Epithelial cell of proximal tubule (primary cell): Measurements from ENCODE around the gene ELF2. TPM values are rescaled to one million over a fixed set of nuclear protein-coding genes. Genes with fewer than 3 reads are reported as not detected.

ENCODE experiments used
- DNase-seq: peaks from one replicate; pipeline ENCODE4 v3.0.0-alpha.2; 2011; ENCODE audit warnings: low read depth
- H3K4me3 ChIP-seq: 2 replicates; pipeline ENCODE4 v1.5.1; 2011; ENCODE audit warnings: low read depth, mild to moderate bottlenecking, low read length
- CTCF ChIP-seq: conservative IDR thresholded peaks from 2 replicates; pipeline ENCODE4 v1.5.1; 2012; ENCODE audit warnings: low read depth, mild to moderate bottlenecking, low read length
- total RNA-seq: library from RNA; depleted of rRNA; stranded (reverse); fragments of >200 nt; gene quantifications from 2 replicates; pipeline ENCODE4 v1.2.3, GENCODE V29; 2015

Gene ELF2
- total RNA-seq, 1 donor from 2014 or later, result 24.1 TPM

- no peak for TF ChIP-seq CTCF
- H3K4me3 ChIP-seq, result no peak overlapping the region
- no peak for DNase-seq
Observed at GRCh38 chr4:139144161-139144859, 32.7 kb downstream of the ELF2 start.

GRCh38 chr4:139142980-139143379 is 34.0 kb downstream of the ELF2 start:
- H3K4me3 ChIP-seq, result no peak overlapping the region
- no peak for DNase-seq
- no peak for TF ChIP-seq CTCF

- no peak overlapping the region for H3K4me3 ChIP-seq
- TF ChIP-seq CTCF, result no peak
- no peak for DNase-seq
Observed at GRCh38 chr4:139142087-139142486, 34.9 kb downstream of the ELF2 start.

- no peak overlapping the region for H3K4me3 ChIP-seq
- TF ChIP-seq CTCF, result no peak
- no peak for DNase-seq
Observed at GRCh38 chr4:139137763-139138162, 39.3 kb downstream of the ELF2 start.

- no peak for TF ChIP-seq CTCF
- H3K4me3 ChIP-seq, result no peak overlapping the region
- DNase-seq, result no peak
Observed at GRCh38 chr4:139134403-139134802, 42.6 kb downstream of the ELF2 start.

- TF ChIP-seq CTCF, result no peak
- no peak for DNase-seq
- no peak overlapping the region for H3K4me3 ChIP-seq
Observed at GRCh38 chr4:139131209-139131870, 45.7 kb downstream of the ELF2 start.

GRCh38 chr4:139129206-139129605 is 47.8 kb downstream of the ELF2 start:
- TF ChIP-seq CTCF, result no peak
- DNase-seq, result no peak
- H3K4me3 ChIP-seq, result no peak overlapping the region
